Measurements from ENCODE around the gene OTUD3. TPM values are rescaled to one million over a fixed set of nuclear protein-coding genes. Genes with fewer than 3 reads are reported as not detected.
A peak's percentile ranks its signal among the peaks of the same experiment; 100 is the strongest.

OTUD3 gene
- total and polyA plus RNA-seq, 9 of the 15 experiments (the other 6 are each of a cell fraction or from before 2014, with no cell fraction given) = 2.0 to 16.6 (median 11.0) TPM

DNA sequence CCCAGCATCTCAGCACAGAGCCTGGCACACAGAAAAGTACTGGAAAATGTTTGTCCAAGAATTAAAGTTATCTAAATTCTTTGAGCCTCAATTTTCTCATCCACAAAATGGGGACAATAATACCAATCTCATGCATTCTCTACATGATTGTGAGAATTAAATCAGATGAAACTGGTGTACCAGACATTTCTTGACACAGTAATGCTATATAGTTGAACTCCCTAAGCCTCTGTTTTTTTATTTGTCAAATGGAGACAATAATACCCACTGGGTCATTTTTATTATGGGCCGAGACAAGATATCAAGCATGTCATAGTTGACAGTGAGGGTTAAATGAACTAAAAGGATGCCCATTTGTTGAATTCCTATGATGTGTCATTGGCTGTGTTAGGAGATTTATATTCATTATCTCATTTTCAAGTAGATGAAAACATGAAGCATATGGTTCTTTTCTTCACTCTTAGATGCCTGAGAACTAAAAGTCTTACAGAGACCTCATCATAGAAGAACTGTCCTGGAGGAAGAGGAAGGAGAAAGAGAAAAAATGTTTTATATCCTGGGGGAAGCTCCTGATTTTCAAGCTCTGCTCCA lies 17.5 kb upstream of the OTUD3 start (continued):
- TF ChIP-seq, protein P1, sequence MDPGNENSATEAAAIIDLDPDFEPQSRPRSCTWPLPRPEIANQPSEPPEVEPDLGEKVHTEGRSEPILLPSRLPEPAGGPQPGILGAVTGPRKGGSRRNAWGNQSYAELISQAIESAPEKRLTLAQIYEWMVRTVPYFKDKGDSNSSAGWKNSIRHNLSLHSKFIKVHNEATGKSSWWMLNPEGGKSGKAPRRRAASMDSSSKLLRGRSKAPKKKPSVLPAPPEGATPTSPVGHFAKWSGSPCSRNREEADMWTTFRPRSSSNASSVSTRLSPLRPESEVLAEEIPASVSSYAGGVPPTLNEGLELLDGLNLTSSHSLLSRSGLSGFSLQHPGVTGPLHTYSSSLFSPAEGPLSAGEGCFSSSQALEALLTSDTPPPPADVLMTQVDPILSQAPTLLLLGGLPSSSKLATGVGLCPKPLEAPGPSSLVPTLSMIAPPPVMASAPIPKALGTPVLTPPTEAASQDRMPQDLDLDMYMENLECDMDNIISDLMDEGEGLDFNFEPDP (CRISPR knock-in tag; IDR thresholded peaks at IDR 0.05) = no peak
- peak; percentile 83 for TF ChIP-seq RBM25 (IDR thresholded peaks at IDR 0.05; ENCODE audit: low read depth, low read length, severe bottlenecking)

DNA sequence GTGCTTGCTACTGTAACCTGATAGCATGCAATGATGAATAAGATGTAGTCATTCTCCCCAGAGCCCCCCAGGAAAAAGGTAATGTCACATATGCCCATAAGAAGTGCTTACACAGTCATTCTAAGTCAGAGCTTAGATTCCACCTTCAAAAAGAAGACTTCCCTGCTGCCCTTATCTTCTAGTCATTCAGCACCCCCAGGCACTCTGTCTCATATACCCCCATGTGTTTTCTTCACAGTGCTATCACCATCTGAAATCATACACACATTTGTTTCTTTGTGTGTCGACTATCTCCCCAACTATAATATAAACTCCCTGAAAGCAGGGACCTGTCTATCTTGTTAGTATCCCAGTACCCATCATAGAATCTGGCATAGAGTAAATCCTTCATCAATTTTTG lies 16.2 kb upstream of the OTUD3 start:
- H3K27me3 ChIP-seq (ENCODE audit: control insufficient read depth in 2 of 2, insufficient read depth in 2 of 2, low read length in 2 of 2) = peaks cover 3 to 8% of the 10 kb centered on the region in 2 experiments; a peak in 3 of 5 replicates
- no peak overlapping the region for H2AFZ ChIP-seq (ENCODE audit: low read depth, low read length)
- in situ Hi-C loops (cut with MboI) = no loop called here
- no peak overlapping the region for H3K4me2 ChIP-seq (ENCODE audit: insufficient read depth, low read length)
- 5% methylated on average over 1 of the region's 1 CpG for WGBS (ENCODE audit: insufficient coverage, low coverage, missing lambda C conversion rate)
- no peak overlapping the region for H3K4me3 ChIP-seq
- H3K79me2 ChIP-seq (ENCODE audit: control insufficient read depth, insufficient read depth, low read length) = no peaks in the 10 kb centered on the region
- FAIRE-seq = no peak
- no peak overlapping the region for H3K9ac ChIP-seq (ENCODE audit: insufficient read depth in 1 of 2, low read depth in 2 of 2, low read length in 2 of 2)
- no peak for DNase-seq (ENCODE audit: extremely low read depth in 1 of 4, low spot score in 3 of 4)
- H3K36me3 ChIP-seq (ENCODE audit: control insufficient read depth, insufficient read depth, low read length) = no peaks in the 10 kb centered on the region
- ChIA-PET POLR2A (no interaction called here), CTCF (ENCODE audit: low intra/inter-chr PET ratio) (no interaction called here)
- H3K27ac ChIP-seq (ENCODE audit: extremely low read depth, low read depth, low read length) = no peak overlapping the region
- BruUV-seq (replicated peaks) = no TSS peak
- no peaks in the 10 kb centered on the region; the same call in 1 of the 2 replicates for H3K9me3 ChIP-seq (replicated peaks; ENCODE audit: control insufficient read depth, insufficient read depth, low read depth, low read length)
- H3K4me1 ChIP-seq (replicated peaks in 1 of 2; ENCODE audit: control insufficient read depth in 2 of 2, insufficient read depth in 2 of 2, low read length in 2 of 2) = peaks cover 0 to 12% of the 10 kb centered on the region in 2 experiments; a peak in 2 of 5 replicates
- ATAC-seq = no peak
- H3K9me1 ChIP-seq (ENCODE audit: control insufficient read depth, insufficient read depth, low read length) = no peaks in the 10 kb centered on the region
- intact Hi-C loops (cut with micrococcal nuclease) = no loop called here
- H4K20me1 ChIP-seq (replicated peaks; ENCODE audit: control insufficient read depth, insufficient read depth, low read length) = no peaks in the 10 kb centered on the region; the same call in 1 of the 2 replicates
- TF ChIP-seq, protein P2, sequence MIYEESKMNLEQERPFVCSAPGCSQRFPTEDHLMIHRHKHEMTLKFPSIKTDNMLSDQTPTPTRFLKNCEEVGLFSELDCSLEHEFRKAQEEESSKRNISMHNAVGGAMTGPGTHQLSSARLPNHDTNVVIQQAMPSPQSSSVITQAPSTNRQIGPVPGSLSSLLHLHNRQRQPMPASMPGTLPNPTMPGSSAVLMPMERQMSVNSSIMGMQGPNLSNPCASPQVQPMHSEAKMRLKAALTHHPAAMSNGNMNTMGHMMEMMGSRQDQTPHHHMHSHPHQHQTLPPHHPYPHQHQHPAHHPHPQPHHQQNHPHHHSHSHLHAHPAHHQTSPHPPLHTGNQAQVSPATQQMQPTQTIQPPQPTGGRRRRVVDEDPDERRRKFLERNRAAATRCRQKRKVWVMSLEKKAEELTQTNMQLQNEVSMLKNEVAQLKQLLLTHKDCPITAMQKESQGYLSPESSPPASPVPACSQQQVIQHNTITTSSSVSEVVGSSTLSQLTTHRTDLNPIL (CRISPR knock-in tag; IDR thresholded peaks at IDR 0.05) = no peak
- TF ChIP-seq ZBTB8A (IDR thresholded peaks at IDR 0.05; ENCODE audit: partially characterized antibody) (no peak), BRD9 (IDR thresholded peaks at IDR 0.05; ENCODE audit: low read depth, partially characterized antibody) (no peak), C11orf30 (IDR thresholded peaks at IDR 0.05; ENCODE audit: low read depth) (no peak), TSC22D4 (tag; IDR thresholded peaks at IDR 0.05) (no peak), GTF2F1 (IDR thresholded peaks at IDR 0.05; ENCODE audit: low read depth, low read length) (no peak), ZSCAN29 (IDR thresholded peaks at IDR 0.05) (no peak), SIN3A (IDR thresholded peaks at IDR 0.05; ENCODE audit: borderline replicate concordance in 2 of 2, control insufficient read depth in 1 of 2, low read depth in 2 of 2, low read length in 2 of 2) (no peak), TAF7 (tag; IDR thresholded peaks at IDR 0.05) (no peak), CBX1 (IDR thresholded peaks at IDR 0.05; ENCODE audit: low read depth) (no peak)
- TF ChIP-seq, protein P3, sequence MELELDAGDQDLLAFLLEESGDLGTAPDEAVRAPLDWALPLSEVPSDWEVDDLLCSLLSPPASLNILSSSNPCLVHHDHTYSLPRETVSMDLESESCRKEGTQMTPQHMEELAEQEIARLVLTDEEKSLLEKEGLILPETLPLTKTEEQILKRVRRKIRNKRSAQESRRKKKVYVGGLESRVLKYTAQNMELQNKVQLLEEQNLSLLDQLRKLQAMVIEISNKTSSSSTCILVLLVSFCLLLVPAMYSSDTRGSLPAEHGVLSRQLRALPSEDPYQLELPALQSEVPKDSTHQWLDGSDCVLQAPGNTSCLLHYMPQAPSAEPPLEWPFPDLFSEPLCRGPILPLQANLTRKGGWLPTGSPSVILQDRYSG (tag; conservative IDR thresholded peaks at IDR 0.05; ENCODE audit: low read depth) = no peak
- TF ChIP-seq, protein P4, sequence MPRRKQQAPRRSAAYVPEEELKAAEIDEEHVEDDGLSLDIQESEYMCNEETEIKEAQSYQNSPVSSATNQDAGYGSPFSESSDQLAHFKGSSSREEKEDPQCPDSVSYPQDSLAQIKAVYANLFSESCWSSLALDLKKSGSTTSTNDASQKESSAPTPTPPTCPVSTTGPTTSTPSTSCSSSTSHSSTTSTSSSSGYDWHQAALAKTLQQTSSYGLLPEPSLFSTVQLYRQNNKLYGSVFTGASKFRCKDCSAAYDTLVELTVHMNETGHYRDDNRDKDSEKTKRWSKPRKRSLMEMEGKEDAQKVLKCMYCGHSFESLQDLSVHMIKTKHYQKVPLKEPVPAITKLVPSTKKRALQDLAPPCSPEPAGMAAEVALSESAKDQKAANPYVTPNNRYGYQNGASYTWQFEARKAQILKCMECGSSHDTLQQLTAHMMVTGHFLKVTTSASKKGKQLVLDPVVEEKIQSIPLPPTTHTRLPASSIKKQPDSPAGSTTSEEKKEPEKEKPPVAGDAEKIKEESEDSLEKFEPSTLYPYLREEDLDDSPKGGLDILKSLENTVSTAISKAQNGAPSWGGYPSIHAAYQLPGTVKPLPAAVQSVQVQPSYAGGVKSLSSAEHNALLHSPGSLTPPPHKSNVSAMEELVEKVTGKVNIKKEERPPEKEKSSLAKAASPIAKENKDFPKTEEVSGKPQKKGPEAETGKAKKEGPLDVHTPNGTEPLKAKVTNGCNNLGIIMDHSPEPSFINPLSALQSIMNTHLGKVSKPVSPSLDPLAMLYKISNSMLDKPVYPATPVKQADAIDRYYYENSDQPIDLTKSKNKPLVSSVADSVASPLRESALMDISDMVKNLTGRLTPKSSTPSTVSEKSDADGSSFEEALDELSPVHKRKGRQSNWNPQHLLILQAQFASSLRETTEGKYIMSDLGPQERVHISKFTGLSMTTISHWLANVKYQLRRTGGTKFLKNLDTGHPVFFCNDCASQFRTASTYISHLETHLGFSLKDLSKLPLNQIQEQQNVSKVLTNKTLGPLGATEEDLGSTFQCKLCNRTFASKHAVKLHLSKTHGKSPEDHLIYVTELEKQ (CRISPR knock-in tag; IDR thresholded peaks at IDR 0.05) = no peak
